Activated effector memory CD4-positive, alpha-beta T cell treated with anti-CD3 and anti-CD28 coated beads, Interleukin-2, amount 50 U/mL, for 16 hours (primary cell): ENCODE measurements around the gene MBD6.
"Not testable (repeated sequence)": the region's sequence is repeated elsewhere in the genome, so short reads cannot be mapped to it uniquely, and the experiment has no call there.

Source experiments
- DNase-seq: peaks from one replicate; pipeline ENCODE4 v3.0.0-alpha.2; 2020

The MBD6 gene

DNA sequence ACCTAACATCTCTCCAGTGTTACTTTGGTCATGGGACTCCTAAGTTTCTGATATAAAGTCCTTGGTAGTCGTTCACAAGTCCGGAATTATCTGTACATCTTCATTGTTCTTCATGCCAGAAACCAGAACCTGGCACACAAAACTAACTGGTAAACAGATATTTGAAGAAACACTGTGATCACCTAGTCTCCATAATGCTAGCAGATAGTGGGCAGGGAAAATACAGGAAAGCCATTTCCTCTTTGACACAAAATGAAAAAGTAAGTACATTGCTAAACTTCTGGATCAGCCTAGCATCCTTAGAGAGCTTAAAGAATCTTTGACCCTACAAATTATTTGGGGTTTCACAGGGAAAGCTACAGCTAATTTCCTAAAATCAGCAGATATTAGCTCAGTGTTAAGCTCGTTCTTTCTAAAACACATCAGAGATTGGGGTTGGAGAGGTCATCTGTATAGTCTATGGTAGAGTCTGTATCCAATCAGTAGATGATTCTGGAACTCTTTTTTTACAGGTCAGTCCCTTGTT lies 7.2 kb upstream of the MBD6 start:
- no peak for DNase-seq

GRCh38 chr12:57515934-57516541 lies 6.6 kb upstream of the MBD6 start:
- DNase-seq, result no peak

- DNase-seq, result no peak
These were observed 5.9 kb upstream of the MBD6 start for GRCh38 chr12:57516617-57517153.

- no peak for DNase-seq
These were observed 5.4 kb upstream of the MBD6 start for GRCh38 chr12:57517187-57517586.

GRCh38 chr12:57517718-57518117 lies 4.9 kb upstream of the MBD6 start:
- not testable (repeated sequence) for DNase-seq

DNA sequence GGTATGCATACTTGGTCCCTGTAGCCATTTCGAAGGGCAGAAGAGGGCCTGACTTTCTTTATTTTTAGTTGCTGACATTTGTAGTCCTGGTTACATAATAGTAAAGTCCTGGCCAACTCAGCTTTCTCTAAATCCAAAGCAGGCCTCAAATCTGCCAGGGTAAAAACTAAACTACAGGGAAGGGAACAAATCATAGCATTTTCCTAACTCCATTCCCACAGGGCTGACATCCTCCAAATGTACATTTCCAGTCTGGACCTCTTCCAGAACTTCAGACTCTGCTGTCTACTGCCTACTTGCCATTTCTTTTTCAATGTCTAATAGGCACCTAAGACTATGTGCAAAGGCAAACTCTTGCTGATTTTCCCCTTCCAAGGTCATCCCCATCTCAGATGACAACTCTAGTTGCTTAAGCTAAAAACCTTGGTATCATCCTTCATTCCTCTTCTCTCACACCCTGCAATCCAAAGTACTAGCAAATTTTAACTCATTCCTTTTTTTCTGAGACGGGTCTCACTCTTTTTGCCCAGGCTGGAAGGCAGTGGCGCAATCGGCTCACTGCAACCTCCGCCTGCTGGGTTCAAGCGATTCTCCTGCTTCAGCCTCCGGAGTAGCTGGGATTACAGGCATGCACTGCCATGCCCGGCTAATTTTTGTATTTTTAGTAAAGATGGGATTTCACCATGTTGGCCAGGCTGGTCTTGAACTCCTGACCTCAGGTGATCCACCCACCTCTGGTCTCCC lies 4.3 kb upstream of the MBD6 start:
- DNase-seq, result no peak

DNA sequence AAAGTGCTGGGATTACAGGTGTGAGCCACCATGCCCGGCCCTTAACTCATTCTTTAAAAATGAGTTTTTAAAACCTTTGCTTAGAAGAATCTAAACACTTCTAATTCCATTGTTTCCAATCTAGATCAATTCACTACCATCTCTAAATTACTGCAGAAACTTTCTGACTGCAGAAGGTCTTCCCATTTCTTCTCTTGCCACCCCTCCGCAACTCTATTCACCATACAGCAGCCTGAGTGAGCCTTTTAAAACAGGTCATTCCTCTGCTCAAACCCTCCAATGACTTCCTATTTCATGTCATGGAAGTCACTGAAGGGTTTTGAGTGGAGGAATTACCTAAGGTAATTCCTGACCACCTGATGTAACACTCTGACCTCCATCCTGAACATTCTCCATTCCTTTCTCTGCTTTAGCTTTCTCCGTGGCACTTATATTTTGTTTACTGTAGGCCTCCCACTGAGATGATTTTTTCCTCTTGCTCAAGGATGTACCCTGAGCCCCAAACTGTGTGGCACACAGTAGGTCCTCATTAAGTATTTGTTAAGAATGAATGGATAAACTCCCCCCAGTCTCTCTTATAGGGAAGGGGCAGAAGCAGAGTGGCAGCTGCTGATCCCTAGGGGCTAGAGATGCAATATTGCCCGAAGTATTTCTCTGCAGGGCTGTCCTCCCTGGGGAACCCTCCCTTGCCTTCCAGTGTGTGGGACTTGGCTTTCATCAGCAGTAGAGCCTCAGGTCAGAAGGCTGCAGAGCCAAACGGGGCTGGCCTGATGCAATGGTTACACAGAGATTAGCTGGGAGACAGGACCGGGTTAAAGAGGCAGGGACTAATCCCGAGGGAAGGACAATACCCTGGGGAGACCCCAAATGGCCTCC lies 3.5 kb upstream of the MBD6 start:
- no peak for DNase-seq

DNA sequence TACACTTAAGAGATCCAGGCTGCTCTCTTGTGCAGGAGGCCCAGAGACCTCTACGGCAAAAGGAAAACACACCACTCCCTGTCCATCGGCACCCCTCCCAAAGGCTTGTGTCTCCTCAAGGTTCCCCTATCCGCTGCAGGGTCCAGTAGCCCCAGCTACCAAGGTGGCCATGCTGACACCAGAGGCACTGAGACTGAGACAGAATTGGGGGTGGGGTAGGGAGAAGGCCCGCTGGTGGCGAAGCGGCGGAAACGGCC lies 2.9 kb upstream of the MBD6 start:
- DNase-seq, result peak; percentile 73

- peak; percentile 100 for DNase-seq
These were observed 2.4 kb upstream of the MBD6 start, which contains the start of gene DDIT3 for GRCh38 chr12:57520053-57520818. DDIT3 (minus strand) TSS chr12:57520514; CDS start chr12:57517406, 3,108 bp downstream.

- DNase-seq, result peak; percentile 75
These were observed 1.1 kb upstream of the MBD6 start for GRCh38 chr12:57521525-57522010.

- DNase-seq, result peak; percentile 79
These were observed 472 bp downstream of the MBD6 start for GRCh38 chr12:57522887-57523705.

DNA sequence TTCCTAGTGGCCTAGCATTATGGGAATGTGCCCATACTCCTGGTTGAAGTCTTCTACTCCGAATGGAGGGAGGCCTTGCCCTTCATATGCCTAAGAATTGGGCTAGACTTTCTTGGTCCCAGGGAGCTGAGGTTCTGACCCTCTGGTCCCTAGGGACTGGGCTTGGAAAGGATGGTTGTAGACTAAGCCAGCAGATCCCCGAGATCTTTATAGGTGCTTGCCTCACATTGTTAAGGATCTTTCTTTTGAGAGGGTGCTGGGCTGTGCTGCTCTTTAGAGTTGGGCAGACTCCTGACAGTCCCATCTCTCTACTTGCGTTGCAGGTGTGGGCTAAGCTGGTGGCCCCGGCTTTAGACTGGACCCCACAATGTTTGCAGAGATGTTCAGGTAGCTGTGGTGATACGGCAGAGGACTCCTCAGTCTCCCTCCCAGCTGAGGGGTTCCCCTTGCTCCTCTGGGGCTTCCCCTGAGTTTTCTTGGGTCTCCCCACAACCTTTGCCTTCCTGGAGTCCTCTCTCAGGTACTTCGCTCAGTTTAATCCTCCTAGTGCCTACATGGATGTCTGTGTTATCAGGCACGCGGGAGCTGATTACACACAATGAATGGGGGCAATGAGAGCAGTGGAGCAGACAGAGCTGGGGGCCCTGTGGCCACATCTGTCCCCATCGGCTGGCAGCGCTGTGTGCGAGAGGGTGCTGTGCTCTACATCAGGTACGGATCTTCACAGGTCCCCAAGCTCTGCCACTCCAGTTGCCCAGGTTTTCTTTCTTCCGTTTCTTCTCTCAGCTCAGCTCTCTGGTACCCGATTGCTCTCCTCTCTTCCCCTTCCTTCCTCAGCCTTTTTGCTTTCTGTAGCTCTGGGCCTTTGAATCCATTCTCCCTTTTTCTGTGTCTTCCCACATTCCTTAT lies 1.3 kb downstream of the MBD6 start:
- DNase-seq, result no peak

- DNase-seq, result no peak
These were observed 2.4 kb downstream of the MBD6 start for GRCh38 chr12:57524814-57525614.

DNA sequence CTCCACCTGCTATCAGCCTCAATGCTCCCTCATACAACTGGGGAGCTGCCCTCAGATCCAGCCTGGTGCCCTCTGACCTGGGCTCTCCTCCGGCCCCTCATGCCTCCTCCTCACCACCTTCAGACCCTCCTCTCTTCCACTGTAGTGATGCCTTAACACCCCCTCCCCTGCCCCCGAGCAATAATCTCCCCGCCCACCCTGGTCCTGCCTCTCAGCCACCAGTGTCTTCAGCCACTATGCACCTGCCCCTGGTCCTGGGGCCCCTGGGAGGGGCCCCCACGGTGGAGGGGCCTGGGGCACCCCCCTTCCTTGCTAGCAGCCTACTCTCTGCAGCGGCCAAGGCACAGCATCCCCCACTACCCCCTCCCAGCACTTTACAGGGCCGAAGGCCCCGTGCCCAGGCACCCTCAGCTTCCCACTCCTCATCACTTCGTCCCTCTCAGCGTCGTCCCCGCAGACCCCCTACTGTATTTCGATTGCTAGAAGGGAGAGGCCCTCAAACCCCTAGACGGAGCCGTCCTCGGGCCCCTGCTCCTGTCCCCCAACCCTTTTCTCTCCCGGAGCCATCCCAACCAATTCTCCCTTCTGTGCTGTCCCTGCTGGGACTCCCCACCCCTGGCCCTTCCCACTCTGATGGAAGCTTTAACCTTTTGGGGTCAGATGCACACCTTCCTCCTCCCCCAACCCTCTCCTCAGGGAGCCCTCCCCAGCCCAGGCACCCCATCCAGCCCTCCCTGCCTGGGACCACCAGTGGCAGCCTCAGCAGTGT lies 3.2 kb downstream of the MBD6 start:
- DNase-seq, result no peak

DNA sequence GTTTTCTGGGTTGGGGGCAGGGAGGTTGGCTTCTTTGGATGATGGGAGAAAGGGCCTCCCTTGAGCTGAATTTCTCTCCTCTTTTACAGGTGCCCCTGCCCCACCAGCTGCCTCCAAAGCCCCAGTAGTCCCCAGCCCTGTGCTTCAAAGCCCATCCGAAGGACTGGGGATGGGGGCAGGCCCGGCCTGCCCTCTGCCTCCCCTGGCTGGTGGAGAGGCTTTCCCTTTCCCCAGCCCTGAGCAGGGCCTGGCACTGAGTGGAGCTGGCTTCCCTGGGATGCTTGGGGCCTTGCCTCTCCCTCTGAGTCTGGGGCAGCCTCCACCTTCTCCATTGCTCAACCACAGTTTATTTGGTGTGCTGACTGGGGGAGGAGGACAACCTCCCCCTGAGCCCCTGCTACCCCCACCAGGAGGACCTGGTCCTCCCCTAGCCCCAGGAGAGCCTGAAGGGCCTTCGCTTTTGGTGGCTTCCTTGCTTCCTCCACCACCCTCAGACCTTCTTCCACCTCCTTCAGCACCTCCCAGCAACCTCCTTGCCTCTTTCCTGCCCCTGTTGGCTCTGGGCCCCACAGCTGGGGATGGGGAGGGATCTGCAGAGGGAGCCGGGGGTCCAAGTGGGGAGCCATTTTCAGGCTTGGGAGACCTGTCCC lies 4.0 kb downstream of the MBD6 start:
- DNase-seq, result no peak

- DNase-seq, result no peak
These were observed 4.6 kb downstream of the MBD6 start for GRCh38 chr12:57527184-57527583.

DNA sequence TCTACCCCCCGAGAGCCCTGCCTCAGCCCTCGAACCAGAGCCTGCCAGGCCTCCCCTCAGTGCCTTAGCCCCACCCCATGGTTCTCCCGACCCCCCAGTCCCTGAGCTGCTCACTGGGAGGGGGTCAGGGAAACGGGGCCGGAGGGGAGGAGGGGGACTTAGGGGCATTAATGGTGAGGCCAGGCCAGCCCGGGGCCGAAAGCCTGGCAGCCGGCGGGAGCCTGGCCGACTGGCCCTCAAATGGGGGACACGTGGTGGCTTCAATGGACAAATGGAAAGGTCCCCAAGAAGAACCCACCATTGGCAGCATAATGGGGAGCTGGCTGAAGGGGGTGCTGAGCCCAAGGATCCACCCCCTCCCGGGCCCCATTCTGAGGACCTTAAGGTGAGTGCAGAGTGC lies 5.6 kb downstream of the MBD6 start:
- no peak for DNase-seq
